Measurements from ENCODE around the gene CENPP.

- TF ChIP-seq POLR2A (IDR thresholded peaks at IDR 0.05), result no peak
- no peak for TF ChIP-seq CTCF (IDR thresholded peaks at IDR 0.05)
Measured at GRCh38 chr9:92666912-92667532, 341.3 kb downstream of the CENPP start.

Measured in thyroid gland (tissue), 4 donors.